HG03571 (cell line): Measurements from ENCODE around the gene TUBGCP5.

ENCODE experiments used
- ATAC-seq: cut with Tn5 transposase; IDR thresholded peaks from one replicate; pipeline ENCODE4 v1.9.1; 2021; ENCODE audit not compliant: unreplicated experiment

Gene TUBGCP5

DNA sequence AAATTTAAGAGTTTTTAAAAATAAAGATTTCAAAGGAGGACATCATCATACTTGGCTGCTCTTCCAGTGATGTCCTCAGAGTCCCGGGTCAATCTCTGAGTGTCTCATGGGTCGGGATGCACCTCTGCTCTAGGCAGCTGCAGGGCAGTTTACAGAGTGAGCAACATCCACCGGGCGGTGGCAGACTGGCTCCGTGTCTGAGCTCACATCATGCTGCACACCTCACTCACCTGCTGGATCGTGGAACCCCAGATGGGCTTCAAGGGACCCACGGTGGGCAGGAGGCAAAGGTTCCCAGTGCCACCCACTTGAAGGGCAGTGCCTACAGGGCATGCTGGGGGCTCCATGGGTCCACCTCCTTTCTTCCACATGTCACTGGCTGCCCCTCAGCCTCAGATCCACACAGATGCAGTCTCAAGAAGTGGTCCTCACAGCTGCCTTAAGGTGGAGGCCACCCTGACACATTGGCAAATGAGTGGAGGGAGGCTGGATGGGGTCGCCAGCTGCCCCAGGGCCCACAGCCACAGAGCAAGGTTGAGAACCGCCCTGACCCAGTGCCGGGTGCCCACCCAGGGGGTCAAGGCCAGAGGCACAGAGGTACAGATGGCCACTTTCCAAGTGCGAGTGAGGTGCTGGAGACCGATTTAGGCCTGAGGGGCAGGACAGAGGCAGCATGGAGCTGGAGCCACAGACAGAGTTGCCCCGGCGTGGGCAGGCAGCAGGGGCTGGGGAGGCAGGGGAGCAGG lies 84.4 kb downstream of the TUBGCP5 start:
- ATAC-seq, result no peak

DNA sequence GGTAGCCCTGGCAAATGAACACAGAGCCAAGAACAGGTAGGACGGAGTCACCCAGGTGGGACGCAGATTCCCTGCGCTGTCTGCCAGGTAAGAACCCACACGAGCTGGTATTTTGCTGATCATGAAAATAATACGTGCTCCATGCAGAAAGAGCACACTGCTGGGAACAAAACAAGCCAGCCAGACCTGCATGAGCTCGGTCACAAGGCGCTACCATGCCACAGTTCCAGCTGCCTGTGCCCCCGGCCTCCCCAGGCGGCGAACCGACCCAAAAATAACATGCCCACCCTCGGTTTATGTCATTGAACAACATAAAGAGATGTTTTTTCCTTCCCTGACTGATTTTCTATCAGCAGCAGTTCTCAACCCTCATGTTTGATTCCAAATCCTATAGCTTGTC lies 85.0 kb downstream of the TUBGCP5 start:
- no peak for ATAC-seq

DNA sequence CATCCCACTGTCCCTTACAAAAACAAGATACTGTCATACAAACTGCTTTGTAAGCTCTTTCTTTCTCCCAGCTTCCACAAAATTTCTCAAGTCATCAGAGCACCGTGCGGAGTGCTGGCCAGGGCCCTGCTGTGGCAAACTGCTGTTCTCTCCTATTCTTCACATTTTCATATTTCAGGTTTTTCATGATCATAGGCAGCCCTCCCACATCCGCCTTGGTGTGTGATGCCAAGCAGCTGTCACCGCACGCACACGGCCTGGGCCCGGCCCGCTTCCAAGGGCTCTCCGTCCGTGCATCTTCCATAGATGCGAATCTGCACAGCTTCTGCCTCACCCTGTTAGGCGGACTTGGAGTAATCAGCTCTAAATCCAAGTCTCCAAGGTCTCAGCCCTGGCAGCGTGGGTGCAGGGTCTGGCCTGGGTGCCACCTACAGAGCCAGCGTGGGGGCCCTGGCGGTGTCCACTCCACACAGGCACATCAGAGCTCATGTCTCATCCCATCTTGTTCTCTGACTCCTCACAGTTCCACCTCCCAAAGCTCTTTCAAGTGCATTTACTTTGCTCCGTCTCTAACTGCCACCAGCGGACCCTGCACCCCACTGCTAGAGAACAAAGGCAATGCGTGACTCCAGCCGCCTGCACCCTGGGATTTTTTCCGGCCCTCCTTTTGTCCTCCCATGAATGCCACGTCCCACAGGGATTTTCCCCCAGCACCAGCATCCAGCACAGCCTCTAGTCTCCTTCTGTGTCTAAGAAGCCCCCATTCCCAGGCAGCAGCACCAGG lies 86.4 kb downstream of the TUBGCP5 start:
- no peak for ATAC-seq

DNA sequence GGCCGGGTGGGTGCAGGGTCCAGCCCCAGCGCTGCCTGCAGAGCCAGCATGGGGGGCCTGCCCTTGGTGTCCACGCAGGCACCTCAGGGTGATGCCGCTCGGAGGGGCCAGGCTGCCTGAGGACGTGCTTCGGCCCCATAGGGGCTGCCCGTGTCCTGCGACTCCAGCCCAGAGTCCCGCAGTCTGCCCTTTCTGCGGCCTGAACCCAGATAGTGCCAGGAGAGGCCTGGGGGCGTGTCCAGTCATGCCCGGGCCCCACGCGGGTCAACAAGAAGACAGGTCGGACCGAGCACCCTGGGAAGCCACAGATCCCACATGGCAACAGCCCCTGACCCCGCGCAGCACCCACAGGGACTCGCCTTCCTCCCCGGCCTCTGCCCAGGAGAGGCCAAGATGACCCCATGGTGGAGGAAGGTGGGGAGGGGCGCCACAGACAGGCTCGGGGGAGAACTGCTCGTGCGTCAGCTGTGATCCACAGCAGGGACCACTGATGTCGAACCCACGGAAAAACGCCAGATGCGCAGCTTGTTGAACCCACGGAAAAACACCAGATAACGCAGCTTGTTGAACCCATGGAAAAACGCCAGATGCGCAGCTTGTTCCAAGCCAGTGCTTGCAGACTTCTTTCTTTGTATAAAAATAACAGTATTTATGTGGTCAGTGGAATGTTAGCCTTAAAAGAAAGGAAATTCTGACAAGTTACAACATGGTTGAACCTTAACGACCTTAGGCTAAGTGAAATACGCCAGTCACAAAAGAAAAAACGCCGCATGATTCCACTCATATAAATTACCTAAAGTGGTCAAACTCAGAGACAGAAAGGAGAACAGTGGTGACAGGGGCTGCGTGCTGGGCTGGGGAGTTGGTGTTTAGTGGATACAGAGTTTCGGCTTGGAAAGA lies 87.7 kb downstream of the TUBGCP5 start:
- no peak for ATAC-seq

DNA sequence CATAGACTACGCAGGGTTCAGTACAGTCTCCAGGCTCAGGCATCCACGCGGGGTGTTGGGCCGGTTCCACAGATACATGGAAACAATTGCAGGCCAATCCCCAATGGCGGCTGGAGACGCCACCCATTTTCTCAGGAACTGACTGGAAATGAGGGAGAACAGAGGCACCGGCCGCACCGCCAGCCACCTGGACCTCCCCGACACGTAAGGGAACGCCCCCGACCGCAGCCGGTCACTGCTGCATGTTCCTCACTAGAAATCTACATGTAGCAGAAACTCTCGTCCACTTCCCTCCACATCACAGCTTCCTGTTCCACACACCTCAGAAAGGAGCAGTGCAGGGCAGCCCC lies 88.4 kb downstream of the TUBGCP5 start:
- ATAC-seq, result no peak

DNA sequence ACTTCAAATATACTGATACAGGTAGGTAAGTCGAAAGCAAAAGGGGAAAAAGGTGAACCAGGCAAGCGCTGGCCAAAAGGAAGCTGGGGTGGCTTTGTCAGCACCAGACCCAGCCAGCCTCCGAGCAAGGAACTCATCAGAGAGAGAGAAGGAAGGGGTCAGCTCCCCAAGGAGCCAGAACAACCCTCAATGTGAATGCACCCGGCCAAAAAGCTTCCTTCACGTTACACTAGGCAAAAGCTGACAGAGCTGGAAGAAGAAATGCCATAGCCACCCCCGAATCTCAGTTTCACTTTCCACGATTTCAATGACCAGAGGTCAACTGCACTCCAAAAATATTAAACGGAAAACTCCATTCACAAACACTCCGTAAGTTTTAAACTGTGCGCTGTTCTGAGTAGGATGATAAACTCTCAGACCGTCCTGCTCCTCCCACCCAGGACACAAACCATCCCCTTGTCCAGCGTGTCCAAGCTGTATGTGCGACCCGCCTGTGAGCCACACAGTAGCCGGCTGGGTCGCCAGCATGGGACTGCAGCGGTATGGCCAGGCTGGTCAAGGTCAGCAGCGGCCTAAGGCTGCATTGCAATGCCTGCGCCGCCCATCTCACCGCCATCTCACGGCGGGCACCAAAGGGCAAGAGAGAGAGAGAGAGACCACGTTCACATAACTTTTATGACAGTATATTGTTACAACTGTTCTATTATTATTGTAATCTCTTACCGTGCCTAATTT lies 88.9 kb downstream of the TUBGCP5 start:
- no peak for ATAC-seq
